OCI-LY3 (cell line): Measurements from ENCODE around the gene OBSCN.

ENCODE experiments used
- EZH2phosphoT487 ChIP-seq: fragments of 200-600 bp; shearing (Covaris generic); IDR thresholded peaks from 2 replicates; pipeline ENCODE4 v1.6.1; 2018; ENCODE audit warnings: antibody characterized with exemption, mixed run types, low read depth
- TF ChIP-seq, protein P1 (sequence below): fragments of 200-600, 300-600 bp; sonication (generic); IDR thresholded peaks from 2 replicates; pipeline ENCODE4 v1.5.1; 2014; ENCODE audit warnings: antibody characterized with exemption, low read length, low read depth

DNA sequence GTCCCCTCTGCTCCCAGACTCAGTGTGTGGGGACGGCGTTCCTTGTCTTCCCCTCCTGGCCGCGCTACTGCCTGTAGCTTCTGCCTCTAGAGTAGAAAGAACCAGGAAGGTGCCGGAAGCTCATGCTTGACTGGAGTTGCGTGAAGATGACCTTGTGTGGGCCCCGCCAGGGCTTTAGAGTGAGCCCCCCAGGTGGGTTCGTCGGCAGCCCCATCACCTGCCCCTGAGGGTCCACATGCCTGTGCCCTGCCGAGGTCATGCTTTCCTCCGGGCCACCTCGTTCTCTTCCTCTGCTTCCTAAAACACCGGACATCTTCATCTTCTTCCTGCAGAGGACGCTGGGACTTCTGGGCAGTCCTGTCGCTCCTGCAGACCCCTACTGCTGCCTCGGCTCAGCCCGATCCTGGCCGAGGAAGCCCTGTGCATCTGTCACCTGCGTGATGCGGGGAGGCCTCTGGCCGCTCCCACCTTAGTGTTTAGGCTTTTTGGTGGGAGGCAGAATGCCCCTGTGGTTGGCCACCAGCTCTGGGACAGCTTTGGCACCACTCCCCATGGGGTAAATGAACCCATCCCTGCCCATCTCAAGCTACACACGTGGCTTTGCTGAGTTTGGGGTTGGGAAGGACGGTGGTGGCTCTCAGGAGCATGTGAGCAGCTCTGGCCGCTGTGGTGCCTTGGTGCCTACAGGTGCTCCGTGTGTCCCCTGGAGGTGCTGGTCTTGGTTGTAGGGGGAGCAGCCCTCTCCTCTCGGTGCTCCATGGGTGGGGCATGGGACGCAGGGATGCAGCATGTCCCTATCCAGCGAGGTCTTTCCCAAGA, 12.3 kb downstream of the OBSCN start:
- TF ChIP-seq, protein P1, sequence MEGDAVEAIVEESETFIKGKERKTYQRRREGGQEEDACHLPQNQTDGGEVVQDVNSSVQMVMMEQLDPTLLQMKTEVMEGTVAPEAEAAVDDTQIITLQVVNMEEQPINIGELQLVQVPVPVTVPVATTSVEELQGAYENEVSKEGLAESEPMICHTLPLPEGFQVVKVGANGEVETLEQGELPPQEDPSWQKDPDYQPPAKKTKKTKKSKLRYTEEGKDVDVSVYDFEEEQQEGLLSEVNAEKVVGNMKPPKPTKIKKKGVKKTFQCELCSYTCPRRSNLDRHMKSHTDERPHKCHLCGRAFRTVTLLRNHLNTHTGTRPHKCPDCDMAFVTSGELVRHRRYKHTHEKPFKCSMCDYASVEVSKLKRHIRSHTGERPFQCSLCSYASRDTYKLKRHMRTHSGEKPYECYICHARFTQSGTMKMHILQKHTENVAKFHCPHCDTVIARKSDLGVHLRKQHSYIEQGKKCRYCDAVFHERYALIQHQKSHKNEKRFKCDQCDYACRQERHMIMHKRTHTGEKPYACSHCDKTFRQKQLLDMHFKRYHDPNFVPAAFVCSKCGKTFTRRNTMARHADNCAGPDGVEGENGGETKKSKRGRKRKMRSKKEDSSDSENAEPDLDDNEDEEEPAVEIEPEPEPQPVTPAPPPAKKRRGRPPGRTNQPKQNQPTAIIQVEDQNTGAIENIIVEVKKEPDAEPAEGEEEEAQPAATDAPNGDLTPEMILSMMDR = no peak
- TF ChIP-seq EZH2phosphoT487 = no peak
